Measurements from ENCODE around the gene CBR1. TPM values are rescaled to one million over a fixed set of nuclear protein-coding genes. Genes with fewer than 3 reads are reported as not detected.
"Not testable (repeated sequence)": the region's sequence is repeated elsewhere in the genome, so short reads cannot be mapped to it uniquely, and the experiment has no call there.

The CBR1 gene
- total RNA-seq, 1 donor from 2014 or later, result 10.0 TPM

GRCh38 chr21:36070999-36071398, 1.2 kb downstream of the CBR1 start:
- no peak for DNase-seq (ENCODE audit: low spot score in 2 of 2, unreplicated experiment in 2 of 2)
- Mint-ChIP-seq H3K27me3 (ENCODE audit: low read depth) (peaks cover 4% of the 10 kb centered on the region), H3K4me1 (peaks cover 4% of the 10 kb centered on the region), H3K9me3 (peaks cover 13% of the 10 kb centered on the region), H3K36me3 (peaks cover 10% of the 10 kb centered on the region), H3K4me3 (peak overlapping the region; percentile 13), H3K27ac (no peak overlapping the region)
- TF ChIP-seq CTCF (IDR thresholded peaks at IDR 0.05; ENCODE audit: unreplicated experiment), result no peak

- no peak overlapping the region for H3K4me3 Mint-ChIP-seq
- no peak for DNase-seq (ENCODE audit: low spot score in 2 of 2, unreplicated experiment in 2 of 2)
- H3K27me3 Mint-ChIP-seq (ENCODE audit: low read depth), result peaks cover 5% of the 10 kb centered on the region
- peaks cover 11% of the 10 kb centered on the region for H3K9me3 Mint-ChIP-seq
- H3K36me3 Mint-ChIP-seq, result peaks cover 10% of the 10 kb centered on the region
- TF ChIP-seq CTCF (IDR thresholded peaks at IDR 0.05; ENCODE audit: unreplicated experiment), result no peak
- no peak overlapping the region for H3K27ac Mint-ChIP-seq
- H3K4me1 Mint-ChIP-seq, result peaks cover 4% of the 10 kb centered on the region
These were observed 2.8 kb downstream of the CBR1 start for GRCh38 chr21:36072453-36073162.

- Mint-ChIP-seq H3K4me1 (peaks cover 4% of the 10 kb centered on the region), H3K36me3 (peaks cover 10% of the 10 kb centered on the region), H3K9me3 (peaks cover 10% of the 10 kb centered on the region), H3K27me3 (ENCODE audit: low read depth) (peaks cover 5% of the 10 kb centered on the region), H3K4me3 (no peak overlapping the region), H3K27ac (no peak overlapping the region)
- TF ChIP-seq CTCF (IDR thresholded peaks at IDR 0.05; ENCODE audit: unreplicated experiment), result no peak
- DNase-seq (ENCODE audit: low spot score in 2 of 2, unreplicated experiment in 2 of 2), result no peak
These were observed 3.4 kb downstream of the CBR1 start for GRCh38 chr21:36073181-36073580.

- H3K4me1 Mint-ChIP-seq; DNase-seq (ENCODE audit: low spot score in 2 of 2, unreplicated experiment in 2 of 2): not testable (repeated sequence)
These were observed 4.1 kb downstream of the CBR1 start for GRCh38 chr21:36073911-36074310.

GRCh38 chr21:36075171-36075570, 5.3 kb downstream of the CBR1 start:
- H3K9me3 Mint-ChIP-seq, result no peaks in the 10 kb centered on the region
- no peak overlapping the region for H3K4me3 Mint-ChIP-seq
- DNase-seq (ENCODE audit: low spot score in 2 of 2, unreplicated experiment in 2 of 2), result no peak
- H3K4me1 Mint-ChIP-seq, result peaks cover 4% of the 10 kb centered on the region
- H3K36me3 Mint-ChIP-seq, result peaks cover 4% of the 10 kb centered on the region
- H3K27ac Mint-ChIP-seq, result no peak overlapping the region
- H3K27me3 Mint-ChIP-seq (ENCODE audit: low read depth), result peaks cover 5% of the 10 kb centered on the region
- no peak for TF ChIP-seq CTCF (IDR thresholded peaks at IDR 0.05; ENCODE audit: unreplicated experiment)

More at GRCh38 chr21:36073911-36074310, 4.1 kb downstream of the CBR1 start:
- H3K36me3 Mint-ChIP-seq; H3K27ac Mint-ChIP-seq; H3K27me3 Mint-ChIP-seq (ENCODE audit: low read depth); H3K9me3 Mint-ChIP-seq; H3K4me3 Mint-ChIP-seq: not testable (repeated sequence)

- Mint-ChIP-seq H3K27me3 (ENCODE audit: low read depth) (peaks cover 5% of the 10 kb centered on the region), H3K4me1 (peaks cover 4% of the 10 kb centered on the region), H3K9me3 (no peaks in the 10 kb centered on the region), H3K27ac (no peak overlapping the region), H3K4me3 (no peak overlapping the region), H3K36me3 (peaks cover 4% of the 10 kb centered on the region)
- no peak for DNase-seq (ENCODE audit: low spot score in 2 of 2, unreplicated experiment in 2 of 2)
- TF ChIP-seq CTCF (IDR thresholded peaks at IDR 0.05; ENCODE audit: unreplicated experiment), result no peak
These were observed 6.1 kb downstream of the CBR1 start for GRCh38 chr21:36075953-36076352.

Measured in mesothelial cell of epicardium (in vitro differentiated cells).